GM12878 (cell line): ENCODE data around the gene RAB31. TPM values are rescaled to one million over a fixed set of nuclear protein-coding genes. Genes with fewer than 3 reads are reported as not detected.
"Not testable (repeated sequence)": the region's sequence is repeated elsewhere in the genome, so short reads cannot be mapped to it uniquely, and the experiment has no call there.

Experiments
- ATAC-seq: fragments of 200-7000 bp; cut with Tn5 transposase; 3 replicates; pipeline ENCODE4 v1.9.1; 2020; ENCODE audit warnings: mild to moderate bottlenecking, moderate library complexity
- BruUV-seq: library from RNA; stranded (reverse); fragments of 400-500 nt; replicated peaks from 2 replicates; lab custom pipeline; 2021; lab: Mats Ljungman, UMichigan
- CTCF ChIA-PET: fragments of 300-600 bp; sonication (Branson Sonifier 250); formaldehyde crosslinking; extraction: SDS; loops from one replicate; lab custom pipeline; 2021; ENCODE audit warnings: inconsistent platforms; lab: Yijun Ruan, JAX
- POLR2A ChIA-PET: fragments of 350-600 bp; formaldehyde crosslinking; extraction: SDS; loops from one replicate; lab custom pipeline; 2021; ENCODE audit warnings: inconsistent platforms; lab: Charles Lee
- RAD21 ChIA-PET: fragments of 300-600 bp; sonication (Branson Sonifier 250); formaldehyde crosslinking; loops from one replicate; lab custom pipeline; 2023; ENCODE audit warnings: antibody characterized with exemption; ENCODE audit not compliant: unreplicated experiment; lab: Charles Lee
- SMC1A ChIA-PET: fragments of 300-600 bp; sonication (Branson Sonifier 250); formaldehyde crosslinking; loops from one replicate; lab custom pipeline; 2023; ENCODE audit not compliant: unreplicated experiment, uncharacterized antibody; lab: Charles Lee
- DNase-seq: peaks from one replicate; pipeline ENCODE4 v3.0.0-alpha.2; 2011; ENCODE audit warnings: low read depth, low spot score
- FAIRE-seq: peaks from 3 replicates; lab custom pipeline; 2011; peaks lifted over from hg19 to GRCh38; lab: Jason Lieb, UNC
- H2AFZ ChIP-seq: 2 replicates; pipeline ENCODE4 v1.6.0; 2011; ENCODE audit warnings: low read depth, low read length, control low read depth; ENCODE audit not compliant: control insufficient read depth
- H3K27ac ChIP-seq: 2 replicates; pipeline ENCODE4 v1.5.1; 2011; ENCODE audit warnings: control low read depth; ENCODE audit not compliant: control insufficient read depth, insufficient read depth
- H3K27me3 ChIP-seq, 2 experiments: replicated peaks in 1 of 2; 2 replicates each; pipeline versions ENCODE4 v1.6.0 to v1.6.1; 2011; ENCODE audit warnings: low read length in 1 of 2; ENCODE audit not compliant: control insufficient read depth in 2 of 2, insufficient read depth in 2 of 2
- H3K36me3 ChIP-seq, 2 experiments: 2 replicates each; pipeline ENCODE4 v1.5.1; 2011; ENCODE audit warnings: low read length in 1 of 2; ENCODE audit not compliant: control insufficient read depth in 2 of 2, insufficient read depth in 2 of 2
- H3K4me1 ChIP-seq: 2 replicates; pipeline ENCODE4 v1.6.1; 2011; ENCODE audit warnings: mild to moderate bottlenecking, low read length, moderate library complexity, mixed read lengths; ENCODE audit not compliant: control insufficient read depth, insufficient read depth
- H3K4me2 ChIP-seq: 2 replicates; pipeline ENCODE4 v1.6.0; 2011; ENCODE audit warnings: control low read depth; ENCODE audit not compliant: control insufficient read depth, insufficient read depth
- H3K4me3 ChIP-seq: fragments of 200-600 bp; sonication (generic); 2 replicates; pipeline ENCODE4 v1.5.1; 2016
- H3K79me2 ChIP-seq: 2 replicates; pipeline ENCODE4 v1.6.0; 2011; ENCODE audit warnings: low read length; ENCODE audit not compliant: control insufficient read depth, insufficient read depth
- H3K9ac ChIP-seq: 2 replicates; pipeline ENCODE4 v1.8.0; 2011; ENCODE audit warnings: low read length, control low read depth, mixed read lengths; ENCODE audit not compliant: control insufficient read depth, insufficient read depth
- H3K9me3 ChIP-seq: replicated peaks from 3 replicates; pipeline ENCODE4 v1.5.1; 2011; ENCODE audit warnings: mild to moderate bottlenecking, low read length; ENCODE audit not compliant: control insufficient read depth, insufficient read depth
- H4K20me1 ChIP-seq: 2 replicates; pipeline ENCODE4 v1.6.0; 2011; ENCODE audit not compliant: control insufficient read depth, insufficient read depth
- BMI1 ChIP-seq: fragments of 450-650 bp; IDR thresholded peaks from 2 replicates; pipeline ENCODE4 v1.6.1; 2016; ENCODE audit warnings: mild to moderate bottlenecking, moderate library complexity, borderline replicate concordance
- EGR1 ChIP-seq, 2 experiments: IDR thresholded peaks; 1 replicate in 1 of 2; 2 replicates in 1 of 2; pipeline ENCODE4 v1.6.1; 2011 to 2012; ENCODE audit warnings: low read depth in 2 of 2, low read length in 2 of 2, borderline replicate concordance in 1 of 2, mild to moderate bottlenecking in 1 of 2, moderate library complexity in 1 of 2
- FOXM1 ChIP-seq: IDR thresholded peaks from 2 replicates; pipeline ENCODE4 v1.6.1; 2012; ENCODE audit warnings: low read depth, mild to moderate bottlenecking, inconsistent platforms, low read length, moderate library complexity
- IKZF1 ChIP-seq: fragments of 450-650 bp; conservative IDR thresholded peaks from 2 replicates; pipeline ENCODE4 v1.6.1; 2017; ENCODE audit warnings: antibody characterized with exemption, mild to moderate bottlenecking
- IRF4 ChIP-seq: IDR thresholded peaks from 2 replicates; pipeline ENCODE4 v1.6.1; 2011; ENCODE audit warnings: low read depth, low read length
- NR2F1 ChIP-seq: fragments of 450-650 bp; conservative IDR thresholded peaks from 2 replicates; pipeline ENCODE4 v1.6.1; 2017; ENCODE audit warnings: mild to moderate bottlenecking
- POLR2A ChIP-seq: IDR thresholded peaks from 2 replicates; pipeline ENCODE4 v1.6.1; 2011; ENCODE audit warnings: low read depth, mild to moderate bottlenecking, low read length
- RELB ChIP-seq: fragments of 450-650 bp; IDR thresholded peaks from 2 replicates; pipeline ENCODE4 v1.6.1; 2017; ENCODE audit warnings: low read depth, mild to moderate bottlenecking, moderate library complexity
- SIN3A ChIP-seq: IDR thresholded peaks from 2 replicates; pipeline ENCODE4 v1.6.1; 2012; ENCODE audit warnings: low read depth, low read length, improper control_type of control experiment
- SRF ChIP-seq, 2 experiments: IDR thresholded peaks; 2 replicates each; pipeline ENCODE4 v1.6.1; 2011; ENCODE audit warnings: low read depth in 2 of 2, low read length in 2 of 2, mild to moderate bottlenecking in 1 of 2, moderate library complexity in 1 of 2
- STAT3 ChIP-seq: IDR thresholded peaks from 2 replicates; pipeline ENCODE4 v1.6.1; 2011; ENCODE audit warnings: low read depth, low read length, improper control_type of control experiment
- ZNF274 ChIP-seq: IDR thresholded peaks from one replicate; pipeline ENCODE4 v1.8.0; 2011; ENCODE audit not compliant: insufficient read length, insufficient read depth
- ZNF384 ChIP-seq: IDR thresholded peaks from 2 replicates; pipeline ENCODE4 v1.6.1; 2012; ENCODE audit warnings: low read depth, mild to moderate bottlenecking, low read length, improper control_type of control experiment, borderline replicate concordance
- ZZZ3 ChIP-seq: IDR thresholded peaks from 2 replicates; pipeline ENCODE4 v1.6.1; 2011; ENCODE audit warnings: low read depth; ENCODE audit not compliant: control insufficient read depth, insufficient read length
- WGBS: methylation state at CpG from one replicate; pipeline ENCODE4 v1.1.6; 2016; ENCODE audit warnings: low lambda C conversion rate; ENCODE audit not compliant: insufficient replicate concordance, insufficient coverage; ENCODE audit errors: missing lambda C conversion rate; 5-methylcytosine and 5-hydroxymethylcytosine counted together
- in situ Hi-C: fragments of 300-500 bp; cut with MboI; formaldehyde crosslinking; loops from 9 replicates; pipeline ENCODE4 v1.14.3; 2018; ENCODE audit warnings: mixed read lengths
- intact Hi-C: fragments of 100-400 bp; cut with micrococcal nuclease; formaldehyde crosslinking; loops from one replicate; pipeline ENCODE4 v1.14.2; 2022; ENCODE audit not compliant: unreplicated experiment
- polyA plus RNA-seq, 11 experiments: library from polyadenylated mRNA; depleted of rRNA in 4 of 11; unstranded in 6 of 11; stranded (reverse) in 5 of 11; fragments of >200 nt; fragmentation: Nextera tagmentation in 4 of 11; fragmentation: Illumina TruSeq in 1 of 11; extraction: Ambion mirVana in 4 of 11; extraction: Trizol in 1 of 11; gene quantifications; 1 replicate in 1 of 11; 2 replicates in 10 of 11; pipeline versions ENCODE4 v1.2.1 to v1.2.3, GENCODE V29; 2011 to 2016; ENCODE audit warnings: inconsistent platforms in 2 of 11, missing spikeins in 2 of 11, low read depth in 1 of 11
- total RNA-seq, 4 experiments: library from RNA; depleted of rRNA in 3 of 4; stranded (reverse); fragments of >200 nt in 3 of 4; fragmentation: Illumina TruSeq in 1 of 4; extraction: Trizol in 1 of 4; gene quantifications; 2 replicates each; pipeline versions ENCODE4 v1.2.1 to v1.2.3, GENCODE V29; 2013 to 2021

RAB31 gene
- total and polyA plus RNA-seq, 10 of the 15 experiments (the other 5 are each of a cell fraction or from before 2014, with no cell fraction given): 0.80 to 23.3 (median 12.2) TPM

GRCh38 chr18:9894454-9895068, 186.5 kb downstream of the RAB31 start (continued):
- TF ChIP-seq NR2F1: no peak
- no peak for TF ChIP-seq RELB
- no peak for TF ChIP-seq STAT3

- ChIA-PET CTCF (no interaction called here), RAD21 (no interaction called here), SMC1A (no interaction called here), POLR2A (no interaction called here)
- WGBS: 54% methylated on average over 5 of the region's 5 CpGs
- Histone ChIP-seq H3K4me3 (no peak overlapping the region), H3K27me3 (no peaks in the 10 kb centered on the region), H4K20me1 (no peaks in the 10 kb centered on the region), H3K9ac (no peak overlapping the region), H3K4me2 (no peak overlapping the region), H3K79me2 (no peaks in the 10 kb centered on the region), H3K9me3 (no peaks in the 10 kb centered on the region), H2AFZ (no peak overlapping the region), H3K4me1 (no peaks in the 10 kb centered on the region), H3K36me3 (no peaks in the 10 kb centered on the region), H3K27ac (no peak overlapping the region)
- no TSS peak for BruUV-seq
- DNase-seq (no peak), ATAC-seq (no peak), FAIRE-seq (no peak)
- in situ Hi-C loops (no loop called here), intact Hi-C loops (no loop called here)
- TF ChIP-seq SRF (IDR thresholded peaks at IDR 0.05; ENCODE audit: low read depth in 2 of 2, low read length in 2 of 2): no peak
- TF ChIP-seq ZZZ3: no peak
- TF ChIP-seq ZNF384: no peak
- TF ChIP-seq ZNF274: no peak
- no peak for TF ChIP-seq POLR2A
- no peak for TF ChIP-seq EGR1 (IDR thresholded peaks at IDR 0.05; ENCODE audit: borderline replicate concordance in 1 of 2, low read depth in 2 of 2, low read length in 2 of 2)
- TF ChIP-seq BMI1: no peak
- no peak for TF ChIP-seq IKZF1
- no peak for TF ChIP-seq IRF4
- TF ChIP-seq FOXM1: no peak
- no peak for TF ChIP-seq SIN3A
Observed at GRCh38 chr18:9897129-9897528, 189.0 kb downstream of the RAB31 start.

- H3K4me2 ChIP-seq, POLR2A ChIA-PET, H3K4me3 ChIP-seq, FAIRE-seq, H3K27ac ChIP-seq, H3K9ac ChIP-seq, H3K36me3 ChIP-seq, BruUV-seq, H3K79me2 ChIP-seq, H3K4me1 ChIP-seq, intact Hi-C loops, ATAC-seq, DNase-seq, H3K27me3 ChIP-seq, in situ Hi-C loops, H2AFZ ChIP-seq, CTCF ChIA-PET, H3K9me3 ChIP-seq, RAD21 ChIA-PET, H4K20me1 ChIP-seq: not testable (repeated sequence)
- SMC1A ChIA-PET: interaction anchor here (0.7 kb wide), 1 partner anchor 9 kb away, joined by 3 read pairs; no protein-coding TSS in a partner anchor
- WGBS: 64% methylated on average over 10 of the region's 10 CpGs
Observed at GRCh38 chr18:9897787-9898291, 189.7 kb downstream of the RAB31 start.
